ENCODE data around the gene PRKCZ.
"Not testable (repeated sequence)": the region's sequence is repeated elsewhere in the genome, so short reads cannot be mapped to it uniquely, and the experiment has no call there.

The PRKCZ gene

GRCh38 chr1:2088458-2088857, 38.2 kb downstream of the PRKCZ start:
- peaks cover 0 to 27% (median 0%) of the 10 kb centered on the region in 11 experiments; a peak in 3 of 22 replicates for H3K36me3 ChIP-seq
- no peak overlapping the region for H3K4me3 ChIP-seq
- peaks cover 0 to 63% (median 33%) of the 10 kb centered on the region in 10 experiments; a peak in 14 of 20 replicates for H3K4me1 ChIP-seq
- H3K4me2 ChIP-seq = no peak overlapping the region
- H3K27me3 ChIP-seq = no peaks in the 10 kb centered on the region
- no peaks in the 10 kb centered on the region for H3K9me3 ChIP-seq (replicated peaks in 1 of 11)
- no peak for TF ChIP-seq Cebpa-rat (IDR thresholded peaks at IDR 0.05)
- H3K27ac ChIP-seq = no peak overlapping the region
- H4K20me1 ChIP-seq = peaks cover 0 to 98% (median 53%) of the 10 kb centered on the region in 11 experiments; a peak in 16 of 22 replicates
- H3K9ac ChIP-seq = no peak overlapping the region

DNA sequence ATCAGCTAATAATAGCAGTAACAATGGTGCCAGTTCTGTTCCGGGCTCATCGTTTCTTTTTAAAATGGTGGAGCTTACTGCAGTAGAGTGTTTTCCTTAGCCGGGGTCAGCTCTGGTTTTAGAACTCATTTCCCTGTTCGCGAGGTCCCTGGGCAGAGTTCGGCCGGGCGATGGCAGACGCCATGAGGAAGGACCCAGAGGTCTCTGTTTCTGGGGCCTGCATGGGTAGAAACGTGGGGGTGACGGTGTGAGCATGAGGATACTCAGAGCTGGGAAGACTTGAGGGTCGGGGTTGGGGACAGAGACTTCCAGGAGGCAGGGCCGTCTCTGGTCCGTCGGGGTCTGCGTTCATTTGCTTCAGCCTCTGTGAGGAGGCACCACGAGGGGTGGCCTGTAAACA, 38.8 kb downstream of the PRKCZ start:
- H3K9me3 ChIP-seq (replicated peaks in 1 of 11) = no peaks in the 10 kb centered on the region
- no peak overlapping the region for H3K4me3 ChIP-seq
- no peak overlapping the region; a peak in 1 of 22 replicates for H3K27ac ChIP-seq
- peaks cover 0 to 100% (median 58%) of the 10 kb centered on the region in 11 experiments; a peak in 16 of 22 replicates for H4K20me1 ChIP-seq
- H3K9ac ChIP-seq = peak overlapping the region in 1 of 11 experiments; percentile 18; a peak in 1 of 22 replicates
- TF ChIP-seq Cebpa-rat (IDR thresholded peaks at IDR 0.05) = no peak
- peaks cover 0 to 63% (median 39%) of the 10 kb centered on the region in 10 experiments; a peak in 14 of 20 replicates for H3K4me1 ChIP-seq
- no peaks in the 10 kb centered on the region for H3K27me3 ChIP-seq
- no peak overlapping the region for H3K4me2 ChIP-seq
- H3K36me3 ChIP-seq = peaks cover 0 to 27% (median 0%) of the 10 kb centered on the region in 11 experiments; a peak in 3 of 22 replicates

GRCh38 chr1:2090216-2090890, 40.1 kb downstream of the PRKCZ start:
- H3K9ac ChIP-seq = no peak overlapping the region
- H3K4me3 ChIP-seq = no peak overlapping the region
- peaks cover 0 to 100% (median 49%) of the 10 kb centered on the region in 11 experiments; a peak in 16 of 22 replicates for H4K20me1 ChIP-seq
- peak overlapping the region in 1 of 11 experiments; percentile 28; a peak in 1 of 22 replicates for H3K4me2 ChIP-seq
- H3K4me1 ChIP-seq = peaks cover 0 to 75% (median 52%) of the 10 kb centered on the region in 10 experiments; a peak in 17 of 20 replicates
- no peak overlapping the region for H3K27ac ChIP-seq
- H3K36me3 ChIP-seq = peaks cover 0 to 27% (median 0%) of the 10 kb centered on the region in 11 experiments; a peak in 3 of 22 replicates
- no peak for TF ChIP-seq Cebpa-rat (IDR thresholded peaks at IDR 0.05)
- H3K9me3 ChIP-seq (replicated peaks in 1 of 11) = no peaks in the 10 kb centered on the region
- no peaks in the 10 kb centered on the region for H3K27me3 ChIP-seq

DNA sequence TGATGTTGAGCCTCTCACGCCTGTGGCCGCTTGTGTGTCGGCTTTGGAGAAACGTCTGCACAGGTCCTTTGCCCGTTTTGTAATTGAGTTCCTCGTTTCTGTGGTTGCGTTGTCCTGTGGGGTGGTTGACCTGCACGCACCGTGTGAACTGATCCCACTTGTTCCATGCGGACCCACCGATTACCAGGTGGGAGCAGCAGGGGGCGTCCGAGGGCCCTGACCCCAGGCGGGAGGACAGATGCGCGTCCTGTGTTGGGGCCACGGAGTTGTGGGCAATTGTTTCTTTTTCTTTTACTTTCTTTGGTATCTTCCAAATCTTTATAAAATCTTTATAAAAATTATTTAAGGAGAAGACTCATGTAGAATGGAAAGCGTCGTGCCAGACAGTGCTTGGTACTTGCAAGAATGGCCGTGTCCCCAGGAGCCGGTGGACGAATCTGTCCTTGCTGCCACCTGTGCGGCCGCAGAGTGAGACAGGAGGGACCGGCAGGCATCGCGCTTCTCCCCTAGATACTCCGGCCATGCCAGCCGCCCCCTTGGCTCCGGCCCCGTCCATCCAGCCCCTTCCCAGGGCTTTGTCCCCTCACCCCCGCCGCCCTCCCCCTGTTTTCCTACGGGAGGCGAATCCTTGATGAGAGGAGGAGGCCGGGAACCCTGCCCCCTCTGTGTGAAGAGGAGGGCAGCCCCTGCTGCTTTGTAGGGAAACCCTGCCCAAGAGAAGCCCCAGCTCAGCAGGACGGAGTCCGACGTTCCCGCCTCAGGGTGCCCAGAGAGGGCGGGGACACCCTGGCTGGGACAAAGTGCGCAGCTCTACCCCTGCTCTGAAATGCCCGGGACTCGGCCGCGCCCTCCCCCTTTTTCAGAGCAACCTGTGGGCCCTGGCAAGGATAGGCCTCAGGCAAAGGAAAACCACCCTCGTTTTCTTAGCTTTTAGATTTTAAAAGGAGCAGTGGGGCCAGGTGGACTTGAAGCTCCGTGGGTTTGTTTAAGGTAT, 41.7 kb downstream of the PRKCZ start:
- H4K20me1 ChIP-seq = peaks cover 0 to 86% (median 45%) of the 10 kb centered on the region in 11 experiments; a peak in 16 of 22 replicates
- TF ChIP-seq Cebpa-rat (IDR thresholded peaks at IDR 0.05) = no peak

DNA sequence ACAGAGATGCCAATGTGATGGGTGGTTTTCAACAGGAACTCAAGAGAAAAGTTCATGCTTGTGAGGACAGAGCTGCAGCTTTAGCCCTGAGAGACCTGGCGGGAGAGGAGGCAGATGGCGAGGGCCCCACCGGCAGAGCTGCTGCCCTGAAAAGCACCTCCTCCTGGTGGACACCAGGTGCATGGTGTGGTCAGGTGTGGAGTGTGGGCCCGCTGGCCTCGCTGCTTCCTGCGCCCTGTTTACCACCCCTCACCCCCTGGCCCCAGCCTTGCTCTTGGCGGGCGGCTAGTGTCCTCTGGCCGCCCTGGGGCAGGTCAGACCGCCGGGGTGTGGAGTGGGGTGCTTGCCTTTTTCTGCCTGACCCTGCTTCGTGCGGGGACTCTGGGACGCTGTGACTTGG, 42.8 kb downstream of the PRKCZ start:
- Histone ChIP-seq H3K27ac (peak overlapping the region in 3 of 11 experiments; percentile 9 to 28 (median 19); a peak in 3 of 22 replicates), H3K4me3 (no peak overlapping the region), H3K4me1 (peaks cover 0 to 73% (median 53%) of the 10 kb centered on the region in 10 experiments; a peak in 17 of 20 replicates), H3K27me3 (no peaks in the 10 kb centered on the region), H3K36me3 (peaks cover 0 to 34% (median 17%) of the 10 kb centered on the region in 11 experiments; a peak in 17 of 22 replicates), H3K9ac (peak overlapping the region in 4 of 11 experiments; percentile 11 to 43 (median 30); a peak in 6 of 22 replicates), H4K20me1 (peaks cover 0 to 77% (median 35%) of the 10 kb centered on the region in 11 experiments; a peak in 16 of 22 replicates), H3K9me3 (replicated peaks in 1 of 11) (peaks cover 20 to 22% (median 22%) of the 10 kb centered on the region in 11 experiments), H3K4me2 (peak overlapping the region in 8 of 11 experiments; percentile 34 to 80 (median 73); a peak in 14 of 22 replicates)
- TF ChIP-seq Cebpa-rat (IDR thresholded peaks at IDR 0.05) = no peak

More for the DNA sequence above, 41.7 kb downstream of the PRKCZ start:
- no peak overlapping the region for H3K27ac ChIP-seq
- peaks cover 0 to 83% (median 53%) of the 10 kb centered on the region in 10 experiments; a peak in 17 of 20 replicates for H3K4me1 ChIP-seq
- H3K27me3 ChIP-seq = no peaks in the 10 kb centered on the region
- peak overlapping the region in 4 of 11 experiments; percentile 11 to 43 (median 30); a peak in 3 of 22 replicates for H3K9ac ChIP-seq
- peaks cover 0 to 30% (median 8%) of the 10 kb centered on the region in 11 experiments; a peak in 14 of 22 replicates for H3K36me3 ChIP-seq
- H3K4me2 ChIP-seq = peak overlapping the region in 8 of 11 experiments; percentile 30 to 80 (median 65); a peak in 13 of 22 replicates
- H3K4me3 ChIP-seq = no peak overlapping the region
- peaks cover 9 to 11% (median 10%) of the 10 kb centered on the region in 11 experiments for H3K9me3 ChIP-seq (replicated peaks in 1 of 11)

DNA sequence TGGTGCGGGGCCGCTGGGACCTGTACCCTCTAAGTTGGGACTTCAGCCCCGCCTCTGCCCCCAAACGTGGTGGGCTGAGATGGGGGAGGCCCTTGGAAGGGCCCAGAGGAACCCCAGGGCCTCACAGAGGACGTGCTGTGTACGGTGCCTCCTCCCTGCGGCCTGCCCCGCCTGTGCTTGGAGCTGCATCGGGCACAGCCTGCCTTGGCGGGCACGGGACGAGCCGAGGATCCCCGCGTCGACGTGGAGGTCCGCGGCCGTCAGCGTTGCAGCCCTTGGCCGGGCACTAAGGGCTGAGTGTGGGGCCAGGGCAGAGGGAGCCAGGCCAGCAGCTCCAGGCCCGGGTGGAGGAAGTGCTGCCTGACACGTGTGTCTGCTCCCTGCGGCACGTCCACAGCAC, 43.4 kb downstream of the PRKCZ start:
- H3K9me3 ChIP-seq (replicated peaks in 1 of 11) = peaks cover 24 to 27% (median 26%) of the 10 kb centered on the region in 11 experiments
- H3K4me2 ChIP-seq = peak overlapping the region in 8 of 11 experiments; percentile 64 to 80 (median 73); a peak in 15 of 22 replicates
- no peaks in the 10 kb centered on the region for H3K27me3 ChIP-seq
- H3K9ac ChIP-seq = no peak overlapping the region; a peak in 1 of 22 replicates
- no peak overlapping the region for H3K4me3 ChIP-seq
- peak overlapping the region in 2 of 11 experiments; percentile 19 to 28; a peak in 3 of 22 replicates for H3K27ac ChIP-seq
- peaks cover 0 to 75% (median 54%) of the 10 kb centered on the region in 10 experiments; a peak in 17 of 20 replicates for H3K4me1 ChIP-seq
- peaks cover 0 to 29% (median 17%) of the 10 kb centered on the region in 11 experiments; a peak in 17 of 22 replicates for H3K36me3 ChIP-seq
- no peak for TF ChIP-seq Cebpa-rat (IDR thresholded peaks at IDR 0.05)
- H4K20me1 ChIP-seq = peaks cover 0 to 71% (median 29%) of the 10 kb centered on the region in 11 experiments; a peak in 16 of 22 replicates

GRCh38 chr1:2094269-2095158, 44.3 kb downstream of the PRKCZ start:
- H3K27me3 ChIP-seq, H3K4me3 ChIP-seq: not testable (repeated sequence)
- peak overlapping the region in 3 of 11 experiments; percentile 34 to 44 (median 40); a peak in 5 of 22 replicates for H3K9ac ChIP-seq
- H3K4me1 ChIP-seq = peaks cover 1 to 82% (median 63%) of the 10 kb centered on the region in 10 experiments; a peak in 19 of 20 replicates
- H3K9me3 ChIP-seq (replicated peaks in 1 of 11) = peaks cover 24 to 27% (median 26%) of the 10 kb centered on the region in 11 experiments
- H3K36me3 ChIP-seq = peaks cover 0 to 29% (median 17%) of the 10 kb centered on the region in 11 experiments; a peak in 17 of 22 replicates
- H4K20me1 ChIP-seq = peaks cover 0 to 65% (median 28%) of the 10 kb centered on the region in 11 experiments; a peak in 16 of 22 replicates
- peak overlapping the region in 2 of 11 experiments; percentile 35 to 40; a peak in 1 of 22 replicates for H3K27ac ChIP-seq
- peak overlapping the region in 10 of 11 experiments; percentile 16 to 80 (median 68); a peak in 18 of 22 replicates for H3K4me2 ChIP-seq
